HG03108 (cell line): ENCODE measurements around the gene CALHM3.

ENCODE experiments used
- ATAC-seq: cut with Tn5 transposase; IDR thresholded peaks from one replicate; pipeline ENCODE4 v1.9.1; 2021; ENCODE audit warnings: moderate library complexity; ENCODE audit not compliant: unreplicated experiment

The CALHM3 gene

DNA sequence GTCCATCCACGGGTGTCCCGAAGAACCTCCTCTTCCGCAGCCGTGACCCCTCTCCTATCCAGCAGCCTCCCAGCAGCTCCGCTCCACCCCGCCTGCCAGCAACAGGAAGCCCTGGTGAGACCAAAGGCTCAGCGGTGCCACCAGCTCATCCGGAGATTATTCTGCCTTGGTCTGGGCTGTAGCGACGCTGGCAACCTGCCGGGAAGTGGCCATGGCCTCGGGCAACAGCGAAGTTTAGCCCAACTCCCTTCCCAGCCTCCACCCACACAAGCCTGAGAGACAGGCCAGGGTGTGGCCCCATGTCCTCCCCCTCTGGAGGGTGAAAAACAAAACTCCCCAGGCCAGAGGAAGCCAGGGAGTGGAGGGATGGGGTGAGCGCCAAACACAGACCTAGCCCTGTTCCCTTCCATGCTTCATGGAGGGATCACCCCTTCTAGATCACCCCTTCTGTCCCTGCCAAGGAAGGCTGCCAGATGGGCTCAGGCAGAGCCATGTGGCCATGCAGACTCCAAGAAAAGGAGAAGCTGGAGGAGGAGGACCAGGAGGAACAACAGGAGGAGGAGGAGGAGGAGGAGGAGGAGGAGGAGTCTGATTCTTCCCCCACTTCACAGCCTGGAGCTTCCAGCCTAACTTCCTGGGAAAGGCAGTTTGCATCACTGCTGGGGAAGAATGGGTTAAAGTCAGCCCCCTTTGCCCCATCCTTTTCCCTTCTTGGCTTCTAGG is 27.8 kb downstream of the CALHM3 start:
- ATAC-seq, result peak; percentile 44

- ATAC-seq, result no peak
Measured at GRCh38 chr10:103450201-103450695, 28.8 kb downstream of the CALHM3 start.

- no peak for ATAC-seq
Measured at GRCh38 chr10:103449208-103450144, 29.6 kb downstream of the CALHM3 start.

GRCh38 chr10:103448746-103449145 is 30.3 kb downstream of the CALHM3 start:
- no peak for ATAC-seq

GRCh38 chr10:103447187-103447586 is 31.9 kb downstream of the CALHM3 start:
- no peak for ATAC-seq

- ATAC-seq, result no peak
Measured at GRCh38 chr10:103445767-103446567, 33.1 kb downstream of the CALHM3 start.

- ATAC-seq, result no peak
Measured at GRCh38 chr10:103445366-103445765, 33.7 kb downstream of the CALHM3 start.

DNA sequence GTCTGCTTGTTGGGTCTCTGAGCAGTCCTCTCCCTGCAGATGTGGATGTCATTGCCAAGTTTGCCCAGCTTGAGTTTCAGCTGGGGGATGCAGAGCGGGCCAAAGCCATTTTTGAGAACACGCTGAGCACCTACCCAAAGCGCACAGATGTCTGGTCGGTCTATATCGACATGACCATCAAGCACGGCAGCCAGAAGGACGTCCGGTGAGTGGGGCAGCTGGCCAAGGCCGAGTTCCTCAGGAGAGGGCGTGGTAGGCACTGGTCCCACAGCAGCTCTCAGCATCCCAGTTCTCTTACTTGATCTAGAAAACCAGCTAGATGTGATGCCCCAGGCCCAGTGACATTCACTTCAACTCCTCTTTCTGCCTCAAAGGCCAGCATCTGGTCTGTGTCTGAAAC is 34.6 kb downstream of the CALHM3 start:
- no peak for ATAC-seq

- ATAC-seq, result no peak
Measured at GRCh38 chr10:103443475-103444185, 35.4 kb downstream of the CALHM3 start.

DNA sequence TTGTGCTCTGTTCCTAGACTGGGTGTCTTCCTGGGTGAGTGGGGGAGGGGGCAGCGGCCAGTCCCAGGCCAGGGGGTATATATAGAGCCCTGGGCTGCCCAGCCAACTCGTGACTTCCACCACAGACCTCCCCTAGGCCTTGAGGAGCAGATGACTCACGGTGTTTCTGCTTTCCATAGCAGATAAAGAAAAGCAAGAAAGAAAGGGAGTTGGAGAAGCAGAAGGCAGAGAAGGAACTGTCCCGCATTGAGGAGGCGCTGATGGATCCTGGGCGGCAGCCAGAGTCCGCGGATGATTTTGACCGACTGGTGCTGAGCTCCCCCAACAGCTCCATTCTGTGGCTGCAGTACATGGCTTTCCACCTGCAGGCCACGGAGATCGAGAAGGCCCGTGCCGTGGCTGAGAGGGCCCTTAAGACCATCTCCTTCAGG is 37.0 kb downstream of the CALHM3 start:
- ATAC-seq, result no peak

GRCh38 chr10:103441611-103442010 is 37.4 kb downstream of the CALHM3 start:
- no peak for ATAC-seq

- no peak for ATAC-seq
Measured at GRCh38 chr10:103441206-103441605, 37.8 kb downstream of the CALHM3 start.

DNA sequence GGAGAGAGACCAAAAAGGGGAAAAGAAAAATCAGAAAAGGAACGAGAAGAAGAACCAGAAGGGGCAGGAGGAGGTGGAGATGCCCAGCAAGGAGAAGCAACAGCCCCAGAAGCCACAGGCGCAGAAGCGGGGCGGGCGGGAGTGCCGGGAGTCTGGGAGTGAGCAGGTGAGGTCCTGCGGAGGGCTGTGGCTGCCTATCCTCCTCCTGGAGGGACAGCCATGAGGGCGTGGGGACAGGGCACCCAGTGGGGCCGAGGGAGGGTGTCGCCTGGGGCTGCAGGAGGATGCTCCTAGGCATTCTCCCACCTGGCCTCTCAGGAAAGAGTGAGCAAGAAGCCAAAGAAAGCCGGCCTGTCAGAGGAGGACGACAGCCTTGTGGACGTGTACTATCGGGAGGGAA is 38.6 kb downstream of the CALHM3 start:
- ATAC-seq, result no peak

DNA sequence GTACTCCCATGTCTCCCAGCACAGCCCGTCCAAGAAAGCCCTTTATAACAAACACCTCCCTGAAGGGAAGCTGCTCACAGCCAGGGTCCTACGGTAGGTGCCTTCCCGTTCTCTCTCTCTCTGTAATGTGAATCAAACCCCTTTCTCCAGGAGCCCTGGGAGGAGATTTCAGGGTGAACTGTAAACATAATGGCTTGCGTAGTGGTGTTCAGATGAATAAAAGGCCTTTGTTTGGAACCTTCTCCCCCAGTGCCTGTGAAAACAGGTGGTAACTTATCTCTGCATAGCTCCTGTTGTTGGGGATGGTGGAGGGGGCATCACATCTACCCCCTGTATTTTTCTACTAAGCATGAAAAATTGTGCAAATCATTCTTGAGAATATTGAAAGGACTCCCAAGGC is 39.3 kb downstream of the CALHM3 start:
- ATAC-seq, result no peak

- ATAC-seq, result no peak
Measured at GRCh38 chr10:103433858-103434257, 45.2 kb downstream of the CALHM3 start.

GRCh38 chr10:103431902-103432301 is 47.1 kb downstream of the CALHM3 start:
- ATAC-seq, result no peak

DNA sequence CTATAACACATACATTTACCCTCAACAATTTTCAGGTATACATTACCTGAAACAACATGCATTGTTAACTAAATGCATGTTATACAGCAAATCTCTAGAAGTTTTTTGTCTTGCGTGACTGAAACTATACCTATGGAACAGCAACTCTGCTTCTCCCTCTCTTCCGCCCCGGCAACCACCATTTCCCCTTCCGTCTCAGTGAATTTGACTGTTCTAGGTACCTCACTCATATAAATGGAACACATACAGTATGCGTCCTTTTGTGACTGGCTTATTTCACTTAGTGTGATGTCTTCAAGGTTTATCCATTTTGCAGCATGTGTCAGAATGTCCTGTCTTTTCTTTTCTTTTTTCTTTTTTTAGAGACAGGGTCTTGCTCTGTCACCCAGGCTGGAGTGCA is 49.4 kb downstream of the CALHM3 start:
- no peak for ATAC-seq

DNA sequence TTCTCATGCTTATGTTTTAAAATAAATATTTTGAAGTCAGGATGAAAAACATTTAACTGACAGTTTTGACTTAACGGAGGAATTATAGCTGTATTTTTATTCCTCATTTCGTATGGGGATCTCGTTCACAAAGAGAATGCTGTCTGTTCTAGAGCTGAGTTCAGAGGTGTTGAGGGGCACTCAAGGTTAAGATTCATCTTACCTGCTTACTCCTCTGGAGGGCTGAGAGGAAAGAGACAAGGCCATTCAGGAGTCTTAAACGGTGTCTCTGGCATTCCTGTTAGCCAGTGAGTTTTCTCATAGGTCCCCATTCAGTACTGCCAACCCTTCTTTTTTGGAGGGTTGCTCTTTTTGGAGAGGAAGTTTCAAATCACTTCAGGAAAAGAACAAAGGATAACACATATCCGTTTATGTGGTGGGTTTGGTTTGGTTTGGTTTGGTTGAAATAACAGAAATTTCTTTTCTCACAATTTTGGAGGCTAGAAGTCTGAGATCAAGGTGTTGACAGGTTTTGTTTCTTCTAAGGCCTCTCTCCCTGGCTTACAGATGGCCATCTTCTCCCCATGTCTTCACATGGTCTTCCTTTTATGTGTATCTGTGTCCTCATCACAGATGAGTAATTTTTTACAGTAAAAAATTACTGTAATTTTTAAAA is 49.9 kb downstream of the CALHM3 start:
- no peak for ATAC-seq

DNA sequence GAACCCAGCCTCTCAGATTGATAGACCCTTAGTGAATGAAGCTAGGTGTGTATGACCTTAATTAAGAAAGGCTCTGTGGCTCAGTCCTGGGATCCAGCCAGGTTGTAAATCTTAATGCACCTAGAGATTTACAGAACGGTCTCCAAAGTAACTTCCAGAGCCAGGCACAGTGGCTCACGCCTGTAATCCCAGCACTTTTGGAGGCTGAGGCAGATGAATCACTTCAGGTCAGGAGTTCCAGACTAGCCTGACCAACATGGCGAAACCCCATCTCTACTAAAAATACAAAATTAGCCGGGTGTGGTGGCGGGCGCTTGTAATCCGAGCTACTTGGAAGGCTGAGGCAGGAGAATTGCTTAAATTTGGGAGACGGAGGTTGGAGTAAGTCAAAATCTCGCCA is 51.2 kb downstream of the CALHM3 start:
- no peak for ATAC-seq

DNA sequence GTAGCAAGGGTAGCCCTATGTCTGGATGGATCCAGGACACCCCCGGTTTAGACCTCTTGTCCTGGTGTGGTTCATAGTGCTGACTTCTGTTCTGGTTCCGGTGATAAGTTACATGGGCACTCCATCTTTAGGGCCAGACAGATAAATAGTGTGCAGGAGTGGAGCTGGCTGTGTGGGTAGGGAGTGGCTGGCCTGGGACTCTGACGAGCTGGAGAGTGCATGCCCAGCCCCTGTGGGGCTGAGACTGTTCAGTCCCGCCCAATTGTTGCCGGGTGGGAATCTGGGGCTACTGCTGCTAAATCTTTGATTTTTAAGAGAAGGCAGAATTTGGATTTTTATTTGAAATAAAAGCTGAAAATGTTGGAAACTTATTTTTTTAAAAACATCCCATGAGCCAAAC is 55.3 kb downstream of the CALHM3 start:
- no peak for ATAC-seq
